SIG-M5 treated with dmso at 0.1 percent for 504 hours (cell line): Measurements from ENCODE around the gene RBM38.
A peak's percentile ranks its signal among the peaks of the same experiment; 100 is the strongest.

ENCODE experiments used
- DNase-seq: peaks from one replicate; lab custom pipeline; 2025; ENCODE audit not compliant: unreplicated experiment; lab: John Stamatoyannopoulos, UW

Gene RBM38

DNA sequence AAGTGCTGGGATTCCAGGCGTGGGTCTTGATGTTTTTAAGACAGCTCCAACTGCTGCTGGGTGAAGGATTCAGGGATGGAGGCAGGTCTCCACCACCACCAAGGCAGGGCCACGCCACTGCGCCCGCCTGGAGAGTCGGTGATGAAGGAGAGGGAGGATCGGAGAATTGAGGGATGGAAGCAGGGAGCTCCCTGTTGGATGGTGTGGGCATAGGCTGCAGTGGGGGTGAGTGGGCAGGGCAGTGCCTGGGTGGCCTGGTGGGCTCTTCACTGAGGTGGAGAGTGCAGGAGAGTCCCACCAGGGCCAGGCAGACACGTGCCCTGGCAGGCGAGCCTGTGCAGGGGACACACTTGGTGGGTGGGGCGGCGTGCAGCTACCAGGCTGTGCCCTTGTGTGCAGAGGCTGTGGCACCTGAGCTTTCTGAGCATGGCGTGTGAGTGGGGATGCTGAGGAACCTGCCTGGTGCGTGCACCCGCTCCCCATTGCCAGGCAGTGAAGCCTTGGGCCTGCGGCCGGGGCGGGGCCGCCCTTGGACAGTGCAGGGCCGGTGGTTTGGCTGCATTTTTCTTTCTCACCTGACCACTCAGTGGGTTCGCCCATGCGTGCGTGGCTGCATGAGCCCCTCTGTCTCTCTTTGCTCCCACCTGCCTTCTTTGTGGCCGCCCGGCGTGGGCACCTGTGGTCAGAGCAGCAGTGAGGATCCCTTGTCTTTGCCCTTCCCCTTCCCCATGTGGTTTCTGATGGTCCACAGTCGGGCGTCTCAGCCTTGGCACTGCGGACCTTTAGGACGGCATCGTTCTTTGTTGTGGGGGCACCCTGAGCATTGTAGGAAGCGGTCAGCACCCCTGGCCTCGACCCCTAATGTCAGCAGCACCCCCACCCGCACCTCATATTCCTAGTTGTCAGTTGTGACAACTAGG is 11.3 kb downstream of the RBM38 start:
- DNase-seq: no peak

DNA sequence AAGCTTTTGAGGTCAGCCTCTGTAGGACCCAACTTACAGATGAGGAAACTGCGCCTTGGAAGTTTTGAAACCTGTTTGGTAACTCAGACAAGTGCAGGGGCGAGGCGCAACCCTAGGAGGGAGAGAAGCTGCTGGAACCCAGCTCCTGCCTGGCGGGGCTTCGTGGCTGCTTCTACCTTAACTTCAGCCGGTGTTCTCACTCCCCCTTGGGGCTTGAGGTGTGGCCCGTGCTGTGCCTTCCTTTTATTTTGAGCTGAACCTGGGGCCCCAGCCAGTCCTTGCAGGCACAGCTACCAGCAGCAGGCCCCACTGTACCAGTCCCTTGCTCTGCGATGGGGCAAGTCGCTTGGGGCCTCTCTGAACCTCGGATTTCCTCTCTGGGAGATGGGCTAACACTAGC is 12.0 kb downstream of the RBM38 start:
- peak; percentile 38 for DNase-seq

DNA sequence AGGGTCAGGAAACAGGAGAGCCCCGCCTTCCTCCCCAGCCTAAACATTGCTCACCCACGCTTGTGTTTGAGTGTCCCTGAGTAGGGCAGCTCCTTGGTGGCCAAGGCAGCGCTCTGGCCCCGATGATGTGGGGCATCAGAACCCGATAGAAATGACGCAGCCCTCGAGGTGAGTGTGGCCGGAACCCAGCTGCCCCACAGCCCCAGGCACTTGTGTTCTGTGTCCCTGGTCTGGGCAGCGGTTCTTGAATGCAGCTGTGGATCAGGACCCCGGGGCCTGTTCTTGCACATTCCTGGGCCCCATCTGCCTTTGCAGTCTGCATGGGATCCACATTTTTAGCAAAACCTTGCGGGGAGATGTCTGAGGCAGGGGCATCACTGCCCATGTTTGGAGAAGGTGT is 12.8 kb downstream of the RBM38 start:
- no peak for DNase-seq

DNA sequence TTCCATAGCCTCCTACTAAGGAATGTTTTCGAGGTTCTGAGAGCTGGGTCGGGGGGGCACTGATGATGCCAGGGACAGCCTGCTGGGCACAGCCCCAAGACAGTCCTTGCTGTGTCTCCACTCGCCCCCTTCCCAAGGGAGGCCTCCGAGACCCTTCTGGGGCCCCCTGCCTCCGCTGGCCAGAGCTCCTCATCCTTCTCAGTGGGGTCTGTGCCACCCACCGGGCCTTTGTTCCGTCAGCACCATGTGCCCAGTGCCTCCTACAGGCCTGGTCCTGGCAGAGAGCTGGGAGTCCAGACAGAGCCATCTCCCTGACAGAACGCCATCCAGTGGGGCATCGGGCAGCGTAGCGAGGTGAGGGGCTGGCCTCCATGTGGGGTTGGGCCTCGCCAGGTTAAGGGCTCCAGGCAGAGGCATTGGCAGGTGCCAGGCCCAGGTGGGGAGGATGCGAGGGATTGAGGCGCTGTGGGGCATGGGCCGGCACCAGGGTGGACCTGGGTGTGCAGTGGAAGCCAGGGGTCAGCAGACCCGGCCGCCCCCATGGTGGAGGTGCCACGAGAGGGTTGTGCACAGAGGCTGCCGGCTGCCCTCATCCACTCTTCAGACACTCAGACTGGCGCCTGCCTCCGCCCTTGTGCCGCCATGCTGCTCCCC is 13.3 kb downstream of the RBM38 start:
- DNase-seq: no peak

DNA sequence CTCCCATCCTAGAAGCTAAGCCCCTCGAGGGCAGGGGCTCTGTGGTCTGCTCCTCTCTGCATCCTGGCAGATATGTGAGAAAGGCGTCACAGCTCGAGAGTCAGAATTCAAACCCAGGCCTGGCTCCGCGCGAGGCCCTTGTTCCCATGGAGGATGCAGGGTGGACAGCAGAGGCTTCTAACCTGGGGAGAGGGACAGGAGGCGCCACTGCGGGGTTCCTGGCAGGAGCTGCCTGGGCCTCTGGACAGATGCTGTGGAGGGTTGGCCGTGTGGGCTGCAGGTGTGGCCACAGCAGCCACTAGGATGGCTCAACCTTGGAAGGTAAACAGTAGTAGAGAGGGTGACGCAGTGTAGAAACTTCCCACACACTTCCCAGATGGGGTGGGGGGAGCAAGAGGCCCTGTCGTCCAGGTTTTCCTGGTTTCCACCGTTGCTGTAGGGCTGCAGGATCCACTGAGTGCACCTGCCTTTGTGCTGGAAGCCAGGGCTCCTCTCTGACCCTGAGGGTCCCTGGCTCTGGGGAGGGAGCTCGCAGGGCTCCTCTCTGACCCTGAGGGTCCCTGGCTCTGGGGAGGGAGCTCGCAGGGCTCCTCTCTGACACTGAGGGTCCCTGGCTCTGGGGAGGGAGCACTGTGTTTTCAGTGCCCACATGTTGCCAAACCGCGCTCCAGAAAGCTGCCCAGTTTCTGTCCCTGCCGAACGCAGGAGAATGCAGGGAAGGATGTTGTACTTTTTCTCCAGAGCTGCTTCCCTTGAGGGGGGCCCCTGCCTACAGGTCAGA is 14.2 kb downstream of the RBM38 start:
- DNase-seq: no peak

DNA sequence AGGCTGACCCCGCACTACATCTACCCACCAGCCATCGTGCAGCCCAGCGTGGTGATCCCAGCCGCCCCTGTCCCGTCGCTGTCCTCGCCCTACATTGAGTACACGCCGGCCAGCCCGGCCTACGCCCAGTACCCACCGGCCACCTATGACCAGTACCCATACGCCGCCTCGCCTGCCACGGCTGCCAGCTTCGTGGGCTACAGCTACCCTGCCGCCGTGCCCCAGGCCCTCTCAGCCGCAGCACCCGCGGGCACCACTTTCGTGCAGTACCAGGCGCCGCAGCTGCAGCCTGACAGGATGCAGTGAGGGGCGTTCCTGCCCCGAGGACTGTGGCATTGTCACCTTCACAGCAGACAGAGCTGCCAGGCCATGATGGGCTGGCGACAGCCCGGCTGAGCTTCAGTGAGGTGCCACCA is 16.4 kb downstream of the RBM38 start:
- DNase-seq: no peak

DNA sequence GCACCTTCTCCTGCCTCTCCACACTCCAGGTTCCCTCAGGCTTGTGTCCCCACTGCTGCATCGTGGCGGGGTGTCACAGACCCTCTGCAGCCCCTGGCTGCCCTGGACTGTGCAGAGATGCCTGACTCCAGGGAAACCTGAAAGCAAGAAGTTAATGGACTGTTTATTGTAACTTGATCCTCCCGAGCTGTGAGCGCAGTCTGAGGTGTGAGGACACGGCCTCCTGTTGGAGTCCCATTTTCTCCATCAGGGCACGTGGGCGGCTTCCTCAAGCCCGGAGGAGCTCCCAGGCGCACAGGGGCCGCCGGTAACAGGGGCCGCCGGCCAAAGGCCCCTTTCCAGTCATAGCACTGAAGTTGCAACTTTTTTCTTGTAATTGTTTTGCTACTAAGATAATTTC is 16.9 kb downstream of the RBM38 start:
- DNase-seq: no peak

DNA sequence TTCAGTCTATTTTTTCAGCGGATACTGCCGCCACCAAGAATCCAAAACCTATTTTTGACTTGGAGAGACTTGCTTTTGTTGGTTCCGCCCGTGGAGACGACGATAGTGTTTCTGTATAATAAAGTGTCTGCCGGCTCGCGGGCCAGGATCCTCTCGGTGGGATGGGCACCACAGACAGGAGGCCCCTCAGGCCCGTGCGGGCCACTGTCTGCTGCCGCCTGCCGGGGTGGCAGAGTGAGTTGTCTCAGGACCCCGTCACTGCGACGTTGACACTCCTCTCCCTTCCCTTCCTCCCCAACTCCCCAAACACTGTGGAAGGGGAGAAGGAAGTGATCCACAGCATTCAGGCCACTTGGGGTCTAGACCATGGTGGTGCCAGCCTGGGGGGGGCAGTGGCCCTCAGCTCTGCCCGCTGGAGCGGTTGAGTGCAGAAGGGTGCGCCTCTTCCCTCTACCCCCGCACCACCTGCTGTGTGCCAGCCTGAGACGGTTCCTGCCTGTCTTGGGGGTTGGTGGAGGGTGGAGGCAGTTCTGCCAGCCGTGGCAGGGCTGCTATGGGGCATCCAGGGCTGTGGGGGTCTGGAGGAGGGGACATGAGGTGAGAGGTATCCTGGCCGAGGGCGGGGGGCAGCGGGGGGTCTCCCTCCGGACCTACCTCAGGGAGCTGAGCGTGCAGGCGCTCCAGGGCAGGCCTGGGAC is 17.5 kb downstream of the RBM38 start:
- DNase-seq: no peak

DNA sequence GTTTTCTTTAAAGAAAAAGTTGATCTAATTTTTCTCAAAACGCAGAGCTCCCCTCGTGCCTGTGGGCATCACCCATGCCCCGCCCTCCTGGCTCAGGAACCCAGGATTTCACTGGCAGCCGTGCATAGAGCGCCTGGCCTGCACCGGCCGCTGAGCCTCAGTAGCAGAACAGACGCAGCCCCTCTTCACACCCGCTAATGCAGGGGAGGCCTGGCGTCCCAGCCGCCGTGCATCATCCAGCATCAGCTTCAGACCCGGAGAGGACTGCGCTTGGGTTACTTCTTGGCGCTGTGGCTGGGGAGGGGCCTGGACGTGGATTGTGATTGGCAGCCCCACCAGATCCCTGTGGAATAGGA is 18.1 kb downstream of the RBM38 start:
- DNase-seq: no peak

DNA sequence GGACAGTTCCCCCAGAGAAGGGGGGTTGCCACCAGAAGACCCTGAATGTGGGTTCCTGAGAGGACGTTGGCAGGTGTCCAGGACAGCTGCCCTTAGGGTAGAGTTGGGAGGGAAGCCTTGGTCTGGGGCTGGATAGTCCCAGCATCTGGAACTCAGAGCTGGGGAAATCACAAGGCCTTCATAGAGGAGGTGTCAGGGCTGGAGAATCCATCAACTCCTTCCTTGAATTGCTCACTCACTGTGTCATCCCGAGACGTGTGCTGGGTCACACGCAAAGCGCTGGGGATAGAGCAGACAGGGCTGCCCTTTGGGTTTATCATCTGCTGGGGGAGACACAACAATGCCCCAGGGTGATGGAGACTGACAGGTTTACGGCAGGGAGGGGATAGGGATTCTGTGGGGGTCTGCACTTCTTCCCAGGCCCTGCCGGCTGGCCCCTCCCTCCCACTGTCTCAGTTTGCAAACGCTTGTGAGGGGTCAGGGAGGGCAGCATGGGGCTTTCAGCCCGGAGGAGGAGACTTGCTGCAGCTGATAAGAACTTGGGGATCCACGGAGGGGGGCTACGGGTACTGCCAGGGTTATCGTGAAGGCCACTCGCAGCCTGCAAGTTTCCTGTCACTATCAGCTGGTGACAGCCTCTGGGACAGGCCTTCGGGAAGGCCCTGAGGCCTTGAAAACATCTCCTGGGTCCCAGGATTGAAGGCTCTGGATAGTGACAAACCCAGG is 18.6 kb downstream of the RBM38 start:
- DNase-seq: no peak

DNA sequence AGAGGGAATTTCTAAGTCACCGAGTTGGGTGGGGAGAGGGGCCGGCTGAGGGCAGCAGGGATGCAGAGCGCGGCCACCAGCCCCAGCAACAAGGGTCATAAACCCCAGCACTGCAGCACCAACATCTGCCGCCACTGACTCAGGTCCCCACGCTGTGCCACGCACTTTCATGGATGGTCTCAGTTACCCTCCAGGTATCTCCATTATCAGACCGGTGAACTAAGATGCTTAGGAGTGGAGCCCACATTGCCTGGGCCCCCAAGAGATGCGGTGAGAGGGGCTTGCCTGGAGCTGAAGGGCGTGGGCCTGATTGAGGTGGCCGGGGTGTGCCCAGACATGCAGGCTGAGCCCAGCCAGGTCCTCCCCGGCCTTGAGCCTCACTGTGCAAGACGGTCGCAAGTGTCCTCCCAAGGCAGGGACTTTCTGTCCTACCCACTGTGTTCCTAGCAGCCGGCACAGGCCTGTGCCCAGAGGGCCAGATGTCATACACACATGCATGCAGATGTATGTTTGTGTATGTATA is 19.3 kb downstream of the RBM38 start:
- DNase-seq: no peak

DNA sequence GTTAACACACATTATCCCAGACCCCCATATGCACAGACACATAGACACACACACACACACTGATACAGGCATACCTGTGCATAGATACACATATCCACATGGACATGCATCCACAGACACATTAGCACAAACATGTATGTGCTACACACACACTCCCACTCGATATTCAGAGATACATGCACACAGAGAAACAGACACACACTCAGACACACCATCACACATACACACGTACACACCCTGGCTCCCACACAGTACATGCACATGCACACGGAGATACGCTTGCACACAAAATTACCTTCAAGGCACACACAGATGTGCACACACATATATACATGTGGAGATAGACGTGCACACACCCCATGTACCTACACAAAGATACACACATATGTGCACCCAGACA is 19.7 kb downstream of the RBM38 start:
- DNase-seq: no peak

DNA sequence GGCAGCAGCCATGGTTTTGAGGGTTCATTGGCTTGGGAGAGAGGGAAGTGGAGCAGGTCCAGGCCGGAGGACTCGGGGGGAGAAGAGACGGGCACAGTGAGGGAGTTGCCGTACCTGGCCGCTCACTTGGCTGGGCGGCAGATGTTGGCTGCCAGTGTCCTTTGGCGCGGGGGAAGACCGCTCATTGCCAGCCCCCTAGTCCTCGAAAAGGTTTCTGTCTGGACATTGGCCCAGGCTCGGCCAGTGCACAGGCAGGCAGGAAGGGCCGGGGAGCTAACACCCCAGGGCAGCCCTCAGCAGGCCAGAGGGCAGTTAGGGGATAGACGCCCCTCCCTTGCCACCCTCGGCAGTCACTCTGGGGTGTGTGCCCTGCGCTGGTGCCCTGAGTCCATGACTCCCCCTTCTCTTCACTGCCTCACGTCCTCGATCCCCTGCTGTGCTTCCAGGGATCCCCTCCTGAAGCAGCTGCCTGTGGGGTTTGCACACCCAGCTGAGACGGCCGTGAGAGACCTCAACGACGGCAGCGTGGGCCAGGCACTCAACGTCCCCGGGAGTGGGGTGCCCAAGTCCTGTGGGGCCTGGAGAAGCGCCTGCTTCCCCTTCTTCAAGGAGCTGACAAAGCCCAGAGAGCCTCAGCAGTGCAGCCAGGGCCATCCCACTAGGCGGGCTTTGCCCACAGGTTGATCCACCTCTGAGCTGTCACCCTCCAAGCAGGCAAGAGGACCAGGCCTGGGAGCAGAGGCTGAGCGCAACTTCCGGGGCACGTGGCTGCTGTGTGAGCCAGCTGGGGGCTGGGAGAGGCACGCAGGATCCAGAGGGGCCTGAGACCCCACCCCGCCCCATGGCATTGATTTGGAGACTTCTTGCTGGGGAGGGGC is 20.4 kb downstream of the RBM38 start:
- DNase-seq: no peak

DNA sequence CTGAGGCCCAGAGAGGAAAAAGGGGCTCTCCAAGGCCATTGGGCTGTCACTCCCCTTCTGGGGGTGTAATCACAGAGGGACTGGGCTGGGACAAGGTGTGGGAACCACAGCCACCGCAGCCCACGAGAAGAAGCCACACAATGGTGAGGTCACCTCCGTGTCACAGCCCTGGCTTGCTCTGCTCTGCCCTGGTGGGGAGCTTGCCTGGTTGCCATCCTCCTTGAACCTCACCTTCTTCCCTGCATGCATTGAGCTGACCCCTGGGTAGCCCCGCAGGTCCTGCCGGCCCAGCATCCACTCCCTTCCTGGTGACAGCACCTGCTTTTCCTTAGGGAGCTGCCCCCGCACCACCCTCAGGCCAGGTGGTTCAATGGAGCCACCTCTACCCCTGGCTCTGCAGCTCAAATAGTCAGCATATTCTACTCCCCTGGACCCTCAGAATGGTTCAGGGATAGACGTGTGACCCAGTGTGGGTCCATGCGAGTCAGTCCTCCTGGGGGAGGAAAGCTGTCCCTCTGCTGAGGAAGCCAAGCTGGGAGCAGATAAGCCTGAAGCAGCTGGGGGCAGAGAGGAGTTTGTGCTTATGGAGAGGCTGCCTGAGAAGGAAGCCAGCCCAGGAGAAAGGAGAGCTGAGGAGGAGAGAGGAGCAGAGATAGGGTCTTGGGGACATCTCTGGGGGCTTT is 21.3 kb downstream of the RBM38 start:
- DNase-seq: no peak

DNA sequence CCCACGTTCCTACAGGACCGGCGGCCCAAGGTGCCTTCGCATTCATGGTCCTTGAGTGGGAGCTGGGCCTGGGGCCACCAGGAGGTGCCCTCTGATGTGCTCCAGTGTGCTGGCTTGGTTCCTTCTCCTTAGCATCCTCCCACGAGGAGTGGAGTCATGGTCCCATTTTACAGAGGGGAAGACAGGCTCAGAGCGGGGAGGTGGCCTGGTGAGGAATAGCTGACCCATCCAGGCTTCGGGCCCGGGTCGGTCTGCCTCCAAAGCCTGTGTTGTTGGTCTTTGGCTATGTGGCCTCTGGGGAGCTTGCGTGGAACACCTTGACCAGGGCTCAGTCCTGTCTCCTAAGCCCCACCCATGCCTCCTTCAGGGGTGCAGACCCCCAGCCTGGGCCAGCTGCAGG is 22.8 kb downstream of the RBM38 start:
- no peak for DNase-seq

DNA sequence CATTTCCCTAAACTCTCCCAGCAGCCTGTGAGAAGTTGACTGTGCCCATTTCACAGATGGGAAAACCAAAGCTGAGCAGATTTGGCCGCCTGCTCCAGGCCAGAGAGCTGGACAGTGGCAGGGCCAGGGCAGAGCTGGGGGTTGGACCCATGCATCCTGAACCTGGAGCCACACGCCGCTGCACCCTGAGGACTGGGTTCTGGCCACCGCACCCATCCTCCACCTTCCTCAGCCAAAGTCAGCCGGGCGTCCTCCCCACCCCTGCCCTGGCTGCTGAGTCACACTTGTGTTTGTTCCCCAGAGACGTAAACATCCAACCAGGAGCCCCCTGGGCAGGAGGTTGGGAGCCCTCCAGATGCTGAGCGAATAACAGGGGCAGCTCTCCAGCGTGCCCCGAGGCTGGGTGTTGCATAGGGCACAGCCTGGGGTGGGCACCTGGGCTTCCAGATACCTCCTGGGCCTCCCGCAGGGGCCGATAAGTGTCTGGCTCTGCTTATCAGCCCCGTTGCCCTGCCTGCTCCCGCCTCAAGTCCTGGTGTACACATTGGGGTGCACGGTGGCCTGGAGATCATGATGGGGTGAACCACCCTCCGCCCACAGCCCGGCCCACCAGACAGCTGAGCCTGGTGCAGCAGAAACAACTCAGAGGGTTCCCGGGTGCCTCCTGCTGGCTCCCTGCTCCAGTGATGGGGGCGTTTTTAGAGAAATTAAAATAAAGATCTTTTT is 23.8 kb downstream of the RBM38 start:
- DNase-seq: no peak

DNA sequence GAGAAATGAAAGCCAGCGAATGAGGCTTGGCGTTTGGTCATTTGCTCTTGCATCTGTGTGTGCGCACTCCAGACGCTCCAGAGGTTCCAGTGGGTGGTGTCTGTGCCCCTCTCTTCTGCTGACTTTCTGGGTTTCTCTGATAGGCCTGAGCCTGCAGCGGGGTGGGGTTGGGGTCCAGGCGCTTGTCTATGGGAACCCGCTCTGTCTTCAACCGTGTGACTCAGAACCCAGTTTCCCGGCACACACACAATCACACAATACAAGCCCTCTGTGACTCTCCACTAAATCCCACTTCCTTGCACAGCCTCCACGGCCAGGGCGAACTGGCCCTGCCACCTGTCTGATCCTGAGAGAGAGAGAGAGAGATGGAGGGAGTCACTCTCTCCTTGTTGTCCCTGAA is 24.6 kb downstream of the RBM38 start:
- no peak for DNase-seq
